ENCODE measurements around the gene IQCF5.
"Not testable (repeated sequence)": the region's sequence is repeated elsewhere in the genome, so short reads cannot be mapped to it uniquely, and the experiment has no call there.

Gene IQCF5

GRCh38 chr3:51868896-51869295, 6.5 kb downstream of the IQCF5 start:
- DNase-seq (ENCODE audit: low spot score) = not testable (repeated sequence)

GRCh38 chr3:51862886-51863285, 12.5 kb downstream of the IQCF5 start:
- no peak for DNase-seq (ENCODE audit: low spot score)

DNA sequence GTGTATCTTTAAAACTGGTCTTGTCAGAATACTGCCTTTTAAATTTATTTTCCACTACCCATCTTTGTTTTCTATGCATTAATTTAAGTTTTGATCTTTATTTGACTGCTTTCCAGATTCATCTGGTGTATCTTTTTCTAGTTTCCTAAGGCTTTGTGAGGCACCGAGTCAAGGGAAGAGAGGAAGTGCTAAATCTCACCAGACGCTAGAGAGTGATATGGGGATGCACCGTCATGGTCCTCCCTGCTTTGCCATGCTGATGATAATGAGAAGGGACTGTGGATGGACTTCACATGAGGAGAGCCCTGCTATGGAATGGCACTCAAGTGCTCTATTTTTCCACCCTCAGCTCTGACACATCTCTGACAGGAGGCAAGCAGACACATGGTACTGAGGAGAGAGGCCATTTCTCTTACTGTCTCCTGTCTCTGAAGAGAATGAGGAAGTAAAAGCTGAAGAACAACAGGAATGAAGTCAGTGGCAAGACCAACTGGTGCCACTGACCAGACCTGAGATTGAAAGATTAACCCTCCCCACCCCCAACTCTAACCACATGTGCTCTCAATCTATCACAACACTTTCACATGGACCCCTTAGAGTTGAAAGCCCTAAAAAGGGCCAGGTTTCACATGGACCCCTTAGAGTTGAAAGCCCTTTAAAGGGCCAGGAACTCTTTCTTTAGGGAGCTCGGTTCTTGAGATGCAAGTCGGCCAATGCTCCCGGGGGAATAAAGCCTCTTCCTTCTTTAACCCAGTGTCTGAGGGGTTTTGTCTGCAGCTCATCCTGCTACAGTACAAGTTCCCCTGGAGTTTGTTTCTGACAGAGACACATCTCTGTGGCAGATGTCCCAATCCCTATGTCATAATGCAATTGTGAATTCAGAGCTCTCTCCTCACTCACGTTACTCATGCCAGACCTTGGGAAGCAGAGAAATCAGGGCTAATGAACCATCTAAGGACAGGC, 14.4 kb downstream of the IQCF5 start, which contains the start of gene IQCF2:
TSS of gene IQCF2 (plus strand) at position 913 of the 963 bp plus-strand sequence. CDS start 52 bp downstream, outside the sequence.
- DNase-seq (ENCODE audit: low spot score) = no peak

- DNase-seq (ENCODE audit: low spot score) = not testable (repeated sequence)
Measured at GRCh38 chr3:51855411-51855810, 20.0 kb downstream of the IQCF5 start.

- no peak for DNase-seq (ENCODE audit: low spot score)
Measured at GRCh38 chr3:51845129-51845528, 30.3 kb downstream of the IQCF5 start.

DNA sequence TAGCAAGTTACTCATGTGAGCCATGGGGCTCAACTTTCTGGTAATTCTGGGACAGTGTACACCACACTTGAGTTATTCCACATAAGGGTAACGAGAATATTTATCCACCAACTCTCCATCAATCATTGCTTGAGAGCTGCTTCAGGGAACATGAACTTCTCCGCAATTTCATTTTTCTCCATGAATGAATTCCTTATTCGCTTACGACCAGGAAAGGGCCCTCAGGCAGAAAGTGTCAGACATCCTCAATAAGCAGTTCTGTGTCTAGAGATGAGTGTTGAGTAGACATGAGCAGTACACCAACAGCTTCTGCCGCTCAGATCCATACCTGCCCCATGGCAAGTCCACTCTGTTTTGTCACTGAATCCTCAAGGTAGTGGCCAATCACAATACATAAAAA, 38.8 kb downstream of the IQCF5 start:
- DNase-seq (ENCODE audit: low spot score) = no peak

GRCh38 chr3:51830836-51831385, 44.5 kb downstream of the IQCF5 start:
- DNase-seq (ENCODE audit: low spot score) = no peak

GRCh38 chr3:51830345-51830744, 45.1 kb downstream of the IQCF5 start:
- DNase-seq (ENCODE audit: low spot score) = no peak

GRCh38 chr3:51828297-51828696, 47.1 kb downstream of the IQCF5 start:
- no peak for DNase-seq (ENCODE audit: low spot score)

All from kidney capillary endothelial cell (primary cell).